CD4-positive, alpha-beta T cell treated with Interleukin-12 subunit alpha and Interleukin-12 subunit beta, for 1 hour (primary cell): ENCODE measurements around the gene PCDHB1.

Experiments used
- DNase-seq: peaks from one replicate; pipeline ENCODE4 v3.0.0-alpha.2; 2020

The PCDHB1 gene

GRCh38 chr5:141050622-141051520, at the start of gene PCDHB1:
PCDHB1 (plus strand) TSS chr5:141051374; CDS start chr5:141051471, 97 bp downstream.
- DNase-seq, result no peak

GRCh38 chr5:141001446-141001843, 49.7 kb upstream of the PCDHB1 start:
- no peak for DNase-seq

GRCh38 chr5:141001844-141002604, 49.1 kb upstream of the PCDHB1 start:
- no peak for DNase-seq

- no peak for DNase-seq
Measured at GRCh38 chr5:141002605-141002965, 48.6 kb upstream of the PCDHB1 start.

GRCh38 chr5:141003031-141003430, 48.1 kb upstream of the PCDHB1 start:
- DNase-seq, result no peak

- no peak for DNase-seq
Measured at GRCh38 chr5:141003791-141004611, 47.2 kb upstream of the PCDHB1 start.

- DNase-seq, result no peak
Measured at GRCh38 chr5:141007791-141008190, 43.4 kb upstream of the PCDHB1 start.

GRCh38 chr5:141010047-141010793, 41.0 kb upstream of the PCDHB1 start:
- no peak for DNase-seq

- no peak for DNase-seq
Measured at GRCh38 chr5:141017943-141018342, 33.2 kb upstream of the PCDHB1 start.

GRCh38 chr5:141022384-141022783, 28.8 kb upstream of the PCDHB1 start:
- DNase-seq, result no peak

- no peak for DNase-seq
Measured at GRCh38 chr5:141031006-141031405, 20.2 kb upstream of the PCDHB1 start.

- DNase-seq, result no peak
Measured at GRCh38 chr5:141032626-141033025, 18.5 kb upstream of the PCDHB1 start.

- DNase-seq, result no peak
Measured at GRCh38 chr5:141039061-141039460, 12.1 kb upstream of the PCDHB1 start.

- no peak for DNase-seq
Measured at GRCh38 chr5:141039517-141039916, 11.7 kb upstream of the PCDHB1 start.

GRCh38 chr5:141040093-141040770, 10.9 kb upstream of the PCDHB1 start:
- DNase-seq, result no peak

- peak; percentile 64 for DNase-seq
Measured at GRCh38 chr5:141040771-141041426, 10.3 kb upstream of the PCDHB1 start.

GRCh38 chr5:141041427-141041785, 9.8 kb upstream of the PCDHB1 start:
- DNase-seq, result no peak

GRCh38 chr5:141042555-141042954, 8.6 kb upstream of the PCDHB1 start:
- DNase-seq, result no peak

- DNase-seq, result no peak
Measured at GRCh38 chr5:141051521-141051866, 320 bp downstream of the PCDHB1 start.

GRCh38 chr5:141077826-141078225, 26.7 kb downstream of the PCDHB1 start:
- DNase-seq, result no peak

- DNase-seq, result no peak
Measured at GRCh38 chr5:141082228-141082627, 31.1 kb downstream of the PCDHB1 start.
